GM21367 (cell line): ENCODE data around the gene C1QTNF8.
"Not testable (repeated sequence)": the region's sequence is repeated elsewhere in the genome, so short reads cannot be mapped to it uniquely, and the experiment has no call there.

Source experiments
- ATAC-seq: cut with Tn5 transposase; IDR thresholded peaks from one replicate; pipeline ENCODE4 v1.9.1; 2021; ENCODE audit not compliant: unreplicated experiment

The C1QTNF8 gene

DNA sequence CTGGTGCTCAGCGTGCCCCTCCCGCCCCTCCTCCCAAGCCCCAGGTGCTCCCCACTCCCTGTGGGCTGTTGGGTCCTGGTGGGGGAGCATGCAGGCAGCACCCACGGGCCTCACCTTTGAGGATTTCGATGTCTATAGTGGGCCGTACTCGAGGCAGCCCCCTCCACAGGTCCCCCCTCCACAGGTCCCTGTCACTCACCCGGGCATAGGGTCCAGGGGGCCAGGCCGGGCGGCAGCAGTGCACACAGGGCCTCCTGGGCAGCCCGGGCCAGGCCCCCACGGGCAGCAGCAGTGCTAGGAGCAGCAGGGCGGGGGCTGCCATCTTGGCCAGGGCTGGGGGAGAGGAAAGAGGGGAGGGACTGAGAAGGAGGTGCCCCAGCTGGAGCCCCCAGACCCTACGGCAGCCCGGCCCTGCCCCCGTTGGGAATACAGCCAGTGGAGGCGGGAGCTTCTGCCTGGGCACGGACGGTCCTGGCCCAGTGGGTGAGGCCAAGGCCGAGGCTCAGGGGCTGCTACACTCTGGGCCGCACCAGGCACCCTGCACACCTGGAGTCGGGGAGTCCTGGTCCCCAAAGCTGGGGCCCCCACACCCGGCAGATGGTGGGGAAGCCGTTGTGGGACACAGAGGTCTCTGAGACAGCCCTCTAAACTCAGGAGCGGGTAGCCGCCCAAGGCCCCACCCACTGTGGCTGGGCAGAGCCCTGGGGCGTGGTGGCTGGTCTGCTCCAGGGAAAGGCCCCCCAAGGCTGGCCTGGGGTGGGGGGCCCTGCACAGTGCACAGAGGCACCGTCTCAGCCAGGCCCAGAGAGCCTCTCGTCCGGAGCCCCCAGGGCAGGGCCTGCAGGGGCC lies 1.2 kb downstream of the C1QTNF8 start:
- ATAC-seq, result no peak

GRCh38 chr16:1094124-1094479 lies 1.9 kb downstream of the C1QTNF8 start:
- ATAC-seq, result no peak

GRCh38 chr16:1093284-1094123 lies 2.5 kb downstream of the C1QTNF8 start:
- ATAC-seq, result no peak

DNA sequence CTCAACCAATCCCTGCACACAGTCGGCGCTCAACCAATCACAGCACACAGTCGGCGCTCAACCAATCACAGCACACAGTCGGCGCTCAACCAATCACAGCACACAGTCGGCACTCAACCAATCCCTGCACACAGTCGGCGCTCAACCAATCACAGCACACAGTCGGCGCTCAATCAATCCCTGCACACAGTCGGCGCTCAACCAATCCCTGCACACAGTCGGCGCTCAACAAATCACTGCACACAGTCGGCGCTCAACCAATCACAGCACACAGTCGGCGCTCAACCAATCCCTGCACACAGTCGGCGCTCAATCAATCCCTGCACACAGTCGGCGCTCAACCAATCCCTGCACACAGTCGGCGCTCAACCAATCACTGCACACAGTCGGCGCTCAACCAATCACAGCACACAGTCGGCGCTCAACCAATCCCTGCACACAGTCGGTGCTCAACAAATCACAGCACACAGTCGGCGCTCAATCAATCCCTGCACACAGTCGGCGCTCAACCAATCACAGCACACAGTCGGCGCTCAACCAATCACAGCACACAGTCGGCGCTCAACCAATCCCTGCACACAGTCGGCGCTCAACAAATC lies 3.3 kb downstream of the C1QTNF8 start:
- ATAC-seq, result not testable (repeated sequence)

GRCh38 chr16:1091992-1092552 lies 4.0 kb downstream of the C1QTNF8 start:
- ATAC-seq, result no peak

- ATAC-seq, result no peak
Measured at GRCh38 chr16:1090620-1091587, 5.1 kb downstream of the C1QTNF8 start.

GRCh38 chr16:1089822-1090619 lies 6.0 kb downstream of the C1QTNF8 start:
- no peak for ATAC-seq

DNA sequence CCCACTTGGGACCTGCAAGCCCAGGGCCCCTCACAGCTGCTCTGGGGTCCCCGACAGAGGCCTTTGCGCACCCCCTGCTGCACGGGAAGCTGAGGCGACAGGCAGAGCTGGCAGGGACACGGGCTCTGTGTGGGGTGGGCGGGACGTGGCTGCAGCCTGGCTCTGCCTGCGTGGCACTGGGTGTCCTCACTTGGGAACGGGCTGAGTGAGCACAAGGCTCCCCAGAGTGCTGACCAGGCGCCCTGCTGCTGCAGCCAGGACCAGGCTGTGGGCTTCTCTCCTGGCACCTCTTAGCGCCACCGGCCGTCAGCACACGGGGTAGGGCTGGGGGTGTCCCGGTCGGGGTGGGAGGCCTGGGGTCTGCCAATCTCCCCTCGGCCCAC lies 6.6 kb downstream of the C1QTNF8 start:
- ATAC-seq, result no peak

DNA sequence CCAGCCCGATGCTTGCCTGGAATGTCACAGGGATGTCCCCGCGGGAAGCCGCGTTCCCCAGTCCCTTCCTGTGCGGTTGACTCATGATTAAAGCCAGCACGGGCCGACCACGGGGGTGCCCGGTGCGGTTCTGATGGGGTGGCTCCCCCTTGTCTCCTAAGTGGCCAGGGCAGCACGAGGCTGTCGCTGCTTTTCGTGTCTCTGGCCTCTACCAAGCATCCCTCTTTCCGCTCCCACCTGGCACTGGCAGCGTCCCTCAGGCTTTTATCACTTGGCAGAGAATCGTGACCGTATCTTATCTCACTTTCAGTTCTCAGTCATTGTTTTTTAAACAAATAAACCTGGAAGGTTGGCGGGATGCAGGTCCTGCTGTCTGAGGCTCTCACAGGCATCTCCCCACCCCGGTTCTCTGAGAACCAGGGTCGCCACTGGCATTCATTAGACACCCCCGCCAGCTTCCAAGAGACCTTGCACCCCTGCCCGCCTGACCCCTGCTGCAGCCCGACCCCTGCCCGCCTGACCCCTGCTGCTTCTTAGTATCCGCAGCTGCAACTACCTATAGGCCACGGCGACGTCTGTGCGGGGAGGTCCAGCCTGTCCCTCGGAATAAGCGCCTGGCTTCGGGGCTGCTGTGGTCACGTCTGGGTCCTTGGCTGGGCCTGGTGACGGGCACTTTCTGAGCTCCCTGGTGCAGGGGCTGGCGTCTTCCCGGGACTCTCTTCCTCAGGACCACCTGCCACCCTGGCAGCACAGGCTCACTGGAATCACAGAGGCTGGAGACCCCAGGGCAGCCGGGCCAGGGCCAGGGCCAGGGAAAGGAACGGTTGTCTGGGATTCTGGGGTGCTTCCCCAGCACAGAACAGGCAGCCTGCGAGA lies 7.5 kb downstream of the C1QTNF8 start:
- no peak for ATAC-seq

DNA sequence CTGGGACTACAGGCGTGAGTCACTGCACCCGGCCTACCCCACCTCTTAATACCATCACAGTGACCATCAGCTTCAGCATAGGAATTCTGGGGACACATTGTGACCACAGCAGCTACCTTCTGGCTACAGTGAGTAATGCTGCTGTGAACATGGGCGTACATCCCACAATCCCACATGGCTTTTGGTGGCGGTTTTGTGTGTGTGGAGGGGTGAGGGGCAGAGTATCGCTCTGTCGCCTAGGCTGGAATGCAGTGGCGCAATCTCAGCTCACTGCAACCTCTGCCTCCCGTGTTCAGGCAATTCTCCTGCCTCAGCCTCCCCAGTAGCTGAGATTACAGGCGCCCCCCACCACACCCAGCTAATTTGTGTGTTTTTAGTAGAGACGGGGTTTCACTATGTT lies 9.6 kb downstream of the C1QTNF8 start:
- ATAC-seq, result not testable (repeated sequence)

DNA sequence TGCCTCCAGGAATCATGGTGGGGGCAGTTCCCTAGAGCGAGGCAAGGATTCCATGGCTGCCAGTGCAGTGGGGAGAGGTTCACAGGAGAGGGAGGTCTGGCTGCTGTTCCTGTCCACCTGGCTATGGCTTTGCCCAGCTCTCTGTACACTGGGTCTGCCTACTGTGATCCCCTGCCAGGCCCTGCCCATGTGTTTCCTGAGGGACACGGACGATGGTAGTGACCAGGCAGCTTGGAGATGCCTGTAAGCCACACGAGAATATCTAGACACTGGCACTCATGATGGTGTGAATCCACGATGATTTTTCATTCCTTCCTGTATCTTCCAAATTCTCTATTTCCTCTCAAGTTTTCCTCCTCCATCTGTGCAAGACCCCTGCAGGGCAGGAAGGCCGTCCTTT lies 11.1 kb downstream of the C1QTNF8 start:
- no peak for ATAC-seq

DNA sequence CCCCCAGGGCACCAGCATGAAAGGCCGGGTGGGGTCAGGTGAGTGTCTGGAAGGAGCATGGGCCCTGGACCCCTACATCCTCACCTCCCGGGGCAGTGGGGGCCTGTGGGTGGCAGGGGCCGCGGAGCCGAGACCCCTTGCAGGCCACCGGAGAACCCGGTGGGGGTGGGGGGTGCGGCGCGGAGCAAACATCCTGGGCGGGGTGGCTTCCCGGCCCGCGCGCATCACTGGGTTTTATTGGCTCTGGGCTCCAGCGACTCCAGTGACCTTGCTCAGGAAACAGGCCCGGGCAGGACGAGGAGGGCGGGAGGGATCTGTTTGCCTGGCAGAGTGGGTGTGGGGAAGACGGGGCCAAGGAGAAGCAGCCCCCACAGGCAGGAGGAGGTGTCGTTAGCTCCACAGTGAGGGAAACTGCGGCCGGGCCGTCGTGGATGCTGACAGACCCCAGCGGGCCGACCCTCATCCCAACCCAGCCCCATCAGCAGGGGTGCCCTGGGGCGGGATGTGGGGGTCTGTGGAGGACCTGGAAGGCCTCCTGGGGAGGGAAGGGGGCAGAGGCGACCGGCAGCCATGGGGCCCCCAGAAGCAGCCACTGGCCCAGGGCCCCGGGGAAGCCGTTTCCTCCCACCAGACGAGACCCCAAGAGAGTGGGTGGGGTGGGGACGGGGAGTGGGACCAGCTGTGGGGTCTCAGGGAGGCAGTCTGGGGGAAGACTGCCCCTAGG lies 12.9 kb downstream of the C1QTNF8 start:
- ATAC-seq, result no peak

GRCh38 chr16:1082266-1082951 lies 13.6 kb downstream of the C1QTNF8 start:
- ATAC-seq, result no peak

DNA sequence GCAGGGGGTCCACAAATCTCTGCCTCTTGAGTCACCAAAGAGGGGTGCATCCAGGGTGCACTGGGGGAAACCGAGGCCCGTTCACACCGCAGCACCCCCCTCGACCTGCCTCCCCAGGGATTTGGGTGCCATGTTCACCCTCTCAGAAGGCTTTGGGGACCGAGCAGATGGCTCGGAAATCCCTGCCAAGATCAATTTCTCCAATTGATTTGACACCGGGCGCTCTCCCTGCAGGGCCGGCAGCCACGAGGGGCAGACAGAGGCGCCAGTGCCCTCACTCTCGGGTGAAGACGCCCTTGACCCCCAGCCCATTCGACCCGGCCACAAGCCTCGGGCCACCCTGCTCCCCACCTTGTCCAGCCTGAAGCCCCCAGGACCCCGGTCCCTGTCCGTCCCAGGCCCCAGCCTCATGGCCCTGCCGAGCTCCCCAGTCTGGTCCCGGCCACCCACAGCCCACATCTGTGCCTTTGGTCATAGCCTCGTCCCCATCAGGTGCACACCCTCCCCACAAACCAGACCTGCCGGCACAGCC lies 14.2 kb downstream of the C1QTNF8 start:
- no peak for ATAC-seq

GRCh38 chr16:1080801-1081733 lies 15.0 kb downstream of the C1QTNF8 start:
- no peak for ATAC-seq
